GM20431 (cell line): ENCODE results near the gene LRRC27.

Experiments
- in situ Hi-C: fragments of 300-500 bp; cut with MseI, MboI; formaldehyde crosslinking; loops from one replicate; pipeline ENCODE4 v1.15.0; 2020; ENCODE audit warnings: low sequenced_read_pairs; ENCODE audit not compliant: unreplicated experiment

Gene LRRC27

GRCh38 chr10:132408367-132408781 is 76.4 kb downstream of the LRRC27 start:
- in situ Hi-C loops = no loop called here

DNA sequence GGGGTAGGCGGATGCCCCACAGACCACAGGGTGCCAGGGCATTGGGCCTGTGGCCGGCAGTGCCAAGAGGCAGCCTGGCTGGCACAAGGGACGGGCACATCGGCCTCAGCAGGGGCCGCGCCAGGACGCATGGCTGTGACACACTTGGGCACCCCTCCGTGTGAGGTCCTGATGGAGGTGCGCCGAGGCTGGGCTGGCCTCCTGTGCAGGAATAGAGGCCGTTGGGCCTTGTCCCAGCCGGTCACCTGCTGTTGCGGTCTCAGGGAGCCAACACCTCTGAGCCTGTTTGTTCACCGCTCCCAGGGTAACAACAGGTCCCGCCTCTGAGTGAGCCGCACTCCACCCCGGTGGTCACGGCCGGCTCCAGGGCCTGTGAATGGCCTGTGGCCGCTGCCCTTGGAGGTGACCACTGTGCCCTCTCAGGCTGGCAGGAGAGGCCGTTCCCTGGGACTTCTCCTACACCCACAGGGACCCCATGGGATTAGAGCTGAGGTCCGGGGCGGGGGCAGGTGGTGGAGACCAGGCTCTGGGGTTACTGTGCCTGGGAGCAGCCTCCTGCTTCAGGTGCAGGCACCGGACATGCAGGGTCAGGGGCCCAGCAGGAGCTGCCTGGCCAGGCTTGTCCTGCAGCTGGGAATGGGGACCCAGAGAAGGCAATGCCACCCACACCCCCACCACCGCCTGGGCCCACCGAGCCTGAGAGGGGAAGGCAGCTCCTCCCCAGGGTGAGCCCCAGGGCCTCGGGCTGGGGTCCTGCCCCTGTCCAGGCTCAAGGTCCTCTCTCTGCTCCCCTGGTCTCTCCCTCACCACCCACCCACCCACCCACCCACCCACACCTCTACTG is 77.1 kb downstream of the LRRC27 start:
- in situ Hi-C loops = no loop called here

DNA sequence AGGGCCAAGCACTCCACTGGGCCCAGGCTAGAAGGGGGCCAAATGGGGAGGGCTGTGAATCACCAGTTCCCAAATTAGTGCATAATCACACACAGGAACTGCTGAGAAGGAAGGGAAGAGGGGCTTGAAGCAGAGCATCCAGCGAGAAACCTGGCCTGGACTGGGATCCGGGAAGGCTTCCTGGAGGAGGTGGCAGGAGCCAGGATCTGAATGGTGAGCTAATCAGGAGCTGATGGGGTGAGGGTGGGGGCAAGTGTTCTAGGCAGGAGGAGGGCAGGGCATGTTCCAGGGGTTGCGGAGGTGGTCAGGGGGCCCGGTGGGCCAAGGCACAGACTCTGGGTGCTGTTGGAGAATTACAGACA is 77.7 kb downstream of the LRRC27 start:
- in situ Hi-C loops = no loop called here

- in situ Hi-C loops = no loop called here
These were observed 78.2 kb downstream of the LRRC27 start for GRCh38 chr10:132410056-132410778.

GRCh38 chr10:132410779-132411532 is 79.0 kb downstream of the LRRC27 start:
- in situ Hi-C loops = no loop called here

GRCh38 chr10:132411561-132412253 is 79.7 kb downstream of the LRRC27 start:
- in situ Hi-C loops = no loop called here

- in situ Hi-C loops = no loop called here
These were observed 80.6 kb downstream of the LRRC27 start for GRCh38 chr10:132412316-132413192.

GRCh38 chr10:132413226-132414205 is 81.5 kb downstream of the LRRC27 start:
- in situ Hi-C loops = no loop called here

DNA sequence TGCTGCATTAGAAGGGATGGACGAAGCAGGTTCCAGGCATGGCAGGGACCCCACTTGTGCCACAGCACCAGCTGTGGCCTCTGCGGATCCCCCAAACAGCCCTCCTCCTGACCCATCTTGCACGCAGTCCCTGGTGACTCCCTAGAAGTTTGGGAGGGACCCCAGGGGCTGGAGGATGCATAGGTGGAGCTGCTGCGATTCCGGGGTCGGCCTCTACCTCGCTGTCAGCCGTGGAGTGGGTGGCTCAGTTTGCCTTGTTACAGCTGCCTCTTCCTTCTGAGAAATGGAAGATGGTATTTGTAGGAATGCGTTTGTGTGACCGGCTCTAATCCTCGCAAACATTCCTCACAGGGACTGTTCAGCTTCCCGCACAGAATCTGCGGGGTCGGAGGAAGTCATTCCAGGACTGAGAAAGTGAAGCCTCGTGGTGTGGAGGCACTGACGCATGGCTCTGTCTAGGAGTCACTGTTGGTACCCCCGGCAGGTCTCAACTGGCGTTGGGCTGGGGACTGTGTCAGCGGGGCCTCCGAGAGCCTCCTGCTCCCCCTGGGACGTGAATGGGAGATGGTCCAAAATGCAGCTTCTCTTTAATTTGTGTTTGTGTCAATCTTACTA is 82.5 kb downstream of the LRRC27 start:
- in situ Hi-C loops = no loop called here

DNA sequence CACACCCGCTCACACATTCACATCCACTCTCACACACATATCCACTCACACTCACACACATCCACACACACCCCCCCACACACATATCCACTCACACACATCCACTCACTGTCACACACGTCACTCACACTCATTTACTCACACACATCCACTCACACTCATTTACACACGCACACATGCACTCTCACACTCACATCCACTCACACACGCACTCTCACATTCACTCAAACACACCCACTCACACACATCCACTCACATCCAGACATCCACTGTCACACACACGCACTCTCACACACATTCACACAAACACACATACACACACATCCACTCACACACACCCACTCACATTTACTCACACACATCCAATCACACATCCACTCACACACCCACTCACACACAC is 83.3 kb downstream of the LRRC27 start:
- in situ Hi-C loops = no loop called here

GRCh38 chr10:132415956-132416355 is 84.0 kb downstream of the LRRC27 start:
- in situ Hi-C loops = no loop called here

- in situ Hi-C loops = no loop called here
These were observed 84.7 kb downstream of the LRRC27 start for GRCh38 chr10:132416566-132417256.

DNA sequence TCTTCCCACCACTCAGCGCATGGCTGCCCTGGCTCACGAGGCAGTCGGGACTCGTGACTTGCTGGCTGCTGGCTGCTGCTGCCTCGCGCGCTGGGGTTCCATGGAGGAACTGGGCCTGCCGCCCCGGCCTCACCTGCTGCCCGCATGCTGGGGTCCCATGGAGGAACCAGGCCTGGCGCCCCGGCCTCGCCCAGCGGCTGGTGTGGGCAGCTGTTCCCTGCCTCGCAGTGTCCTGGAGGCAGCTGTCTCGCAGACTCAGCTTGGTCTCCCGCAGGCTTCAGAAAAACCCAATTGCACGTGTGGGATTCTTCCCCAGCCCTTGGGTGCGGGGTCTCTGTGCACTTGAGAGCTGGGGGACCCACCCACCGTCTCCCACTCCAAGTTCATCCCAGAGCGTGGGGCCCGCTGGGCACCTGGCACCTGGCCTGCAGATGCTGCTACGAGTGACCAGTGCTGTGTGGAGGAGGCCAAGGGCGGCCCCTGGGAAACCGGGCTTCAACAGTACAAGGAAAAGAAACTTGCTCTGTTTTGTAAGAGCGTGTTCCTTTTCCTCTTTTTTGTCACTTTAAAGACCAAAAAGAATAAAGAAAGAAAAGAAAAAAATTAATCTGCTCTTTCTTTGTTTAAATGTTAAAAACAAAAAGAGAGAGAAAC is 85.4 kb downstream of the LRRC27 start:
- in situ Hi-C loops = no loop called here

DNA sequence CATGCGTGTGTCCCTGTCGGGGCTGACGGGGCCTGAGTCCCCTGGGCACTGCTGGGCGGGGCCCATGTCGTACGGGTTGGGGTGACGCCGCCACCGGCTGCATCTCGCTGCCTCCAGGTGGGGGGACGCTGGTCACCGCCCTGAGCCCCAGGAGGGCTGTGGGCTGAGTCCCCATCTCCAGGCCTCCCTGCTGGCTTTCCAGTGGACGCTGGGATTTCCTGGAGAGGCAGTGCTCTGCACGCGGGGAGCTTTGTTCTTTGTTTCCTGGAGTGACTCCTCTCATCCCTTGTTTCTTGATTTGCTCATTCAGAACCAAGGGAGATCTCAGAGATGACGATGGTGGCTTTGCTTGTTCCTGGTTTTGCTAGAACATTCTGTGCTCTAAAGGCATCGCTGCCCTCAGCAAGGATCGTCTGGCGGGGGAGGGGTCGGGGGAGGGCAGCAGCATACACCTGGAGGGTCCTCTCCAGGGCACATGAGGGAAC is 86.0 kb downstream of the LRRC27 start:
- in situ Hi-C loops = no loop called here

DNA sequence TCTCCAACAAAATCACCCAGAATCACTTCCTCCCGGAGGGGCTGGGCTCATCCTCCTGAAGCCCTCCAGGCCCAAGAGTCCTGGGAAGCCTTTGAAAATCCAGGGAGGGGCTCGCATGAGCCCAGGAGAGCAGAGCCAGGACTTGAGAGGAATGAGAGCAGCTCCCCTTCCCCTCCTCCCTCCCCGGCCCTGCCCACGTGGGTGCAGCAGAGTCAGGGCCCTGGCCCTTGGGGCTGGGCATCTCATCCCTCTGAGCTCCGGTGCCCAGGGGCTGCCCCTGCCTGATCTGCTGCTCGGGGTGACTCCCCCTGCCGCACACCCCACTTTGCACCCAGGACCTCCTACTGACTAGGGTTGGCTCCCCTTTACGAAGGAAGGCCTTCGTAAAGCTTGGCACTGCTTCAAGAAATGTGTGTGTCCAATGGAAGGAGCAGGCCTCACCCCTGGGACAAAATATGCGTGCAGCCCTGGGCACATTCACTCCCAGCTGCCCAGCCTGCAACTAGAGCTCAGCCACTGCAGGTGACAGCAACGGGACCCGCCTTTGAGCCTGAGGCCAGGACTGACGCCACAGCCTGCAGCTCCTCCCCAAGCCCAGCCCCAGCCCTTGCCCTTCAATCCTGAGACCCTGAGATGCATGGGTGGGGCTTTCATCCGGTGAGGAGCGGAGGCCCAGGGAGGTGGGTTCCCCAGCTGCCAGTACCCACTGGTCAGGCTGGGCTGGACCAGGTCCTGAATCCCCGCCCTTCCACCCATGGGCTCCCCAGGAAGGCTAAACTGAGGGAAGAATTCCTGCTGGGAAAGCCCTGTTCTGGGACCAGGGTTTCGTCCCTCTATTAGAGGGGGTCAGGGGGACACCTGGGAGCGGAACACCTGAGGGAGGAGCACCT is 86.8 kb downstream of the LRRC27 start:
- in situ Hi-C loops = no loop called here
